ENCODE data around the gene FBXL7. TPM values are rescaled to one million over a fixed set of nuclear protein-coding genes. Genes with fewer than 3 reads are reported as not detected.

FBXL7 gene
- total RNA-seq, 4 donors from 2014 or later, result 14.2 to 32.1 (median 24.9) TPM

DNA sequence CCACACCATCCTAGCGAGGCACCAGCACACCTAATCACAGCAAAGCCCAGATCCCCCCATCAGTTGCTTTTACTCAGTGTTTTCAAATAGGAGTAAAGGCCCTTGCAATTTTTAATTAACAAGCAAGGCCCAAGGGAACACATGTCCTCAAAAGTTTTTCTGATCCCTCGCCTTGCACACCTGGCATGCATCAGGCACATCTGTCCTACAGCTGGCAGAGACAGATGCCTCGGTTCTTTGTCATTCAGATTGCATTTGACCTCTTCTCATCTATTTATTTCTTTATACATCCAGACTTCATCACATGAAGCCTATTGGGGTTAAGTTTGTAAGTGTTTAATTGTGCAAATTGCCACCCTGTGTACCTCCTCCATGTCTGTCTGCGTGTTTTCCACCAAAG is 438.2 kb downstream of the FBXL7 start:
- Histone ChIP-seq H3K4me1 (no peaks in the 10 kb centered on the region), H3K27me3 (no peaks in the 10 kb centered on the region), H3K27ac (no peak overlapping the region), H3K9me3 (no peaks in the 10 kb centered on the region), H3K36me3 (peaks cover 0 to 66% of the 10 kb centered on the region in 2 donors), H3K4me3 (no peak overlapping the region)
- TF ChIP-seq, protein P1, sequence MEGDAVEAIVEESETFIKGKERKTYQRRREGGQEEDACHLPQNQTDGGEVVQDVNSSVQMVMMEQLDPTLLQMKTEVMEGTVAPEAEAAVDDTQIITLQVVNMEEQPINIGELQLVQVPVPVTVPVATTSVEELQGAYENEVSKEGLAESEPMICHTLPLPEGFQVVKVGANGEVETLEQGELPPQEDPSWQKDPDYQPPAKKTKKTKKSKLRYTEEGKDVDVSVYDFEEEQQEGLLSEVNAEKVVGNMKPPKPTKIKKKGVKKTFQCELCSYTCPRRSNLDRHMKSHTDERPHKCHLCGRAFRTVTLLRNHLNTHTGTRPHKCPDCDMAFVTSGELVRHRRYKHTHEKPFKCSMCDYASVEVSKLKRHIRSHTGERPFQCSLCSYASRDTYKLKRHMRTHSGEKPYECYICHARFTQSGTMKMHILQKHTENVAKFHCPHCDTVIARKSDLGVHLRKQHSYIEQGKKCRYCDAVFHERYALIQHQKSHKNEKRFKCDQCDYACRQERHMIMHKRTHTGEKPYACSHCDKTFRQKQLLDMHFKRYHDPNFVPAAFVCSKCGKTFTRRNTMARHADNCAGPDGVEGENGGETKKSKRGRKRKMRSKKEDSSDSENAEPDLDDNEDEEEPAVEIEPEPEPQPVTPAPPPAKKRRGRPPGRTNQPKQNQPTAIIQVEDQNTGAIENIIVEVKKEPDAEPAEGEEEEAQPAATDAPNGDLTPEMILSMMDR (IDR thresholded peaks at IDR 0.05), result no peak
- TF ChIP-seq EP300 (IDR thresholded peaks at IDR 0.05) (no peak), POLR2AphosphoS5 (IDR thresholded peaks at IDR 0.05) (no peak), POLR2A (IDR thresholded peaks at IDR 0.05) (no peak)
- WGBS, 2 donors (ENCODE audit: low coverage in 1 of 2), result 73 to 91% methylated on average over 3 to 4 of the region's 4 CpGs
- ATAC-seq, result no peak

DNA sequence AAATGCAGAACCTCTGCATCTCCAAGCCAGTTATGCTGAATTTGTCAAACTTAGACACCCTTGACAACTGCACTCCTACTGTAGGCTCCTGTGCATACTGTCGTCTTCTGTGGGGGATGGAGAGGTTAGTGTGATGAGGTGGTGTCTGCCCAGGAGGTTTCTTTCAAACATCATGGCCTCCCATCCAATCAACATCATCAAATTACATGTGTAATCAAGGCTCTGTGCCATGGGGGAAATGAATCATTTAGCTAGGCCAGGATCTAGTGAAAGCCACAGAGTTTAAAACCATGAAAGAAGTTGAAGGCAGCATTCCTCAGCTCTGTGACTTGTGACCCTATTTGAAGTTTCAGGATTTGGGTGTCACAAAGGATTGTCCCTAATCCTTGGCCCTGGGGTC is 439.0 kb downstream of the FBXL7 start:
- no peak for ATAC-seq
- Histone ChIP-seq H3K9me3 (no peaks in the 10 kb centered on the region), H3K4me1 (no peaks in the 10 kb centered on the region), H3K36me3 (peaks cover 0 to 69% of the 10 kb centered on the region in 2 donors), H3K27me3 (no peaks in the 10 kb centered on the region), H3K4me3 (no peak overlapping the region), H3K27ac (no peak overlapping the region)
- TF ChIP-seq POLR2AphosphoS5 (IDR thresholded peaks at IDR 0.05), result no peak
- TF ChIP-seq, protein P1 (IDR thresholded peaks at IDR 0.05), result no peak
- no peak for TF ChIP-seq EP300 (IDR thresholded peaks at IDR 0.05)
- no peak for TF ChIP-seq POLR2A (IDR thresholded peaks at IDR 0.05)
- WGBS, 2 donors (ENCODE audit: low coverage in 1 of 2), result 67% methylated on average over 1 of the region's 1 CpG; no CpG with 5 or more reads in 1 of the 2 donors

DNA sequence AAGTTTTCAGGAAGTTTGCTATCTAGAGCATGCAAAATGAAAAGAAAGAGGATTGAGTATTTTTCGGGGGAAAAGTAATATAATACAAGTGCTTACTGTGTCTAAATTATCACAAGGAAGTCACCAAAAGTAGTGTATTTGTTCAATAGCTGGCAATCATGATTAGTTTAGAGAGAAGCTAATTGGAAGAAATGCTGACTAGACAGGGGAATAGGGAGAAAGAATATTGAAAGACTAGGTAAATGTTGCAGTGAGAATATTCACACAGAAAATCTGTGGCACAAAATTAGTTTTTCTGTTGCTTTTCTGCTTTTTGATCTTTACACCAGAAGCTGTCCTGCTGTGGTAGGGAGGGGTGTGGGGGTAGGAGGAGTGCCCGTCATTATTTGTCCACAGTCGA is 440.9 kb downstream of the FBXL7 start:
- H3K4me1 ChIP-seq, result no peaks in the 10 kb centered on the region
- ATAC-seq, result no peak
- TF ChIP-seq POLR2A (IDR thresholded peaks at IDR 0.05) (no peak), EP300 (IDR thresholded peaks at IDR 0.05) (no peak), POLR2AphosphoS5 (IDR thresholded peaks at IDR 0.05) (no peak)
- TF ChIP-seq, protein P1 (IDR thresholded peaks at IDR 0.05), result no peak
- no peak overlapping the region for H3K27ac ChIP-seq
- no peaks in the 10 kb centered on the region for H3K27me3 ChIP-seq
- H3K9me3 ChIP-seq, result no peaks in the 10 kb centered on the region
- no peak overlapping the region for H3K4me3 ChIP-seq
- peaks cover 0 to 69% of the 10 kb centered on the region in 2 donors for H3K36me3 ChIP-seq
- 93 to 96% methylated on average over 3 of the region's 3 CpGs for WGBS, 2 donors (ENCODE audit: low coverage in 1 of 2)

DNA sequence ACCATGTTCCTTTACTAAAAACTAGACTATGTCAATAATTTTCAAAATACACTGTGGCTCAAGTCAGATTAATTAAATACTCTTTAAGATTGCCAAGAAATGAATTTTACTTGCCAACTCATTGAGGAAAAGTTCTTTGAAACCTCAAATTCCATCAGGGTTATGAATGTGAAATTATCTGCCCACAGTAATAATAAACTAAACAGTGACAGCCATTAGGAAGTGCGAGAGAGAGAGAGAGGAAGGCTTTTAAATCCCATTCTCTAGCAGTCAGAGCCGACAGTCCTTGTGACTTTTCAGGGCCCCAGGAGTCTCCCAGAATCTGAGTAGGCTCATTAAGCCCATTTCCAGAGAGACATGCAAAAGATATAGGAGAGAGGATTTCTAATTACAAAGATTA is 443.5 kb downstream of the FBXL7 start:
- WGBS, 2 donors (ENCODE audit: low coverage in 1 of 2), result 42 to 100% methylated on average over 1 to 2 of the region's 2 CpGs
- no peaks in the 10 kb centered on the region for H3K4me1 ChIP-seq

DNA sequence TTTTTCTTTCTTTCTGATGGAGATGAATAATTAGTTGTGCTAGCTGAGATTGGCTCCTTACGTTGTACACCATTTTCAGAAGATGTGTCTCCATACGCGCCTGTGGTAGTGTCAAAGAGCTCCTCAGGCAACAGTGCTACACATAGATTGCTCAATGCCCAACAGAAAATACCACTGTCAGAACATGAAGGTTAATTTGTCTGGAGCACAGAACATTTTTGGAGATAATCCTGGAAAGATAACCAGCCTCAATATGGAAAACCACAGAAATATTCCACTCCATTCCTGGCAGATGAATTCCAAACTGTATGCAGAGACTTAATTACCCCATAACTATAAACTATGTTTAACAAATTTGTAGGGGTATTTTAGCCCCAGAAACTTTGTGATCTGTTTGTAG is 446.0 kb downstream of the FBXL7 start:
- H3K9me3 ChIP-seq, result no peaks in the 10 kb centered on the region
- TF ChIP-seq POLR2AphosphoS5 (IDR thresholded peaks at IDR 0.05), result no peak
- no peak for TF ChIP-seq EP300 (IDR thresholded peaks at IDR 0.05)
- TF ChIP-seq POLR2A (IDR thresholded peaks at IDR 0.05), result no peak
- TF ChIP-seq, protein P1 (IDR thresholded peaks at IDR 0.05), result no peak
- H3K4me3 ChIP-seq, result no peak overlapping the region
- 91% methylated on average over 2 of the region's 3 CpGs; no CpG with 5 or more reads in 1 of the 2 donors for WGBS, 2 donors (ENCODE audit: low coverage in 1 of 2)
- no peak for ATAC-seq
- no peaks in the 10 kb centered on the region for H3K27me3 ChIP-seq
- H3K4me1 ChIP-seq, result no peaks in the 10 kb centered on the region
- H3K27ac ChIP-seq, result no peak overlapping the region
- peaks cover 0 to 31% of the 10 kb centered on the region in 2 donors for H3K36me3 ChIP-seq

More for the DNA sequence above, 443.5 kb downstream of the FBXL7 start:
- TF ChIP-seq EP300 (IDR thresholded peaks at IDR 0.05), result no peak
- no peak for TF ChIP-seq POLR2AphosphoS5 (IDR thresholded peaks at IDR 0.05)
- no peak for TF ChIP-seq POLR2A (IDR thresholded peaks at IDR 0.05)
- TF ChIP-seq, protein P1 (IDR thresholded peaks at IDR 0.05), result no peak
- ATAC-seq, result no peak
- Histone ChIP-seq H3K9me3 (no peaks in the 10 kb centered on the region), H3K36me3 (peaks cover 0 to 46% of the 10 kb centered on the region in 2 donors), H3K27ac (no peak overlapping the region), H3K4me3 (no peak overlapping the region), H3K27me3 (no peaks in the 10 kb centered on the region)
